ENCODE measurements around the gene GALNS. TPM values are rescaled to one million over a fixed set of nuclear protein-coding genes. Genes with fewer than 3 reads are reported as not detected.
"Not testable (repeated sequence)": the region's sequence is repeated elsewhere in the genome, so short reads cannot be mapped to it uniquely, and the experiment has no call there.

The GALNS gene
- total and polyA plus RNA-seq, 4 donors: 9.3 to 44.1 (median 28.9) TPM

GRCh38 chr16:88792668-88793250 lies 64.0 kb downstream of the GALNS start:
- H3K9me3 ChIP-seq (ENCODE audit: control insufficient read depth, low read length): no peaks in the 10 kb centered on the region
- DNase-seq (peak in 1 of 2 donors; percentile 74), ATAC-seq (ENCODE audit: low FRiP score) (peak; percentile 28)
- no peaks in the 10 kb centered on the region for H3K27me3 ChIP-seq (ENCODE audit: control insufficient read depth in 1 of 2, insufficient read depth in 2 of 2, low read length in 1 of 2)
- H3K27ac ChIP-seq (ENCODE audit: low read depth in 1 of 2, low read length in 2 of 2): no peak overlapping the region
- intact Hi-C loops (cut with DNase I): no loop called here
- WGBS, 2 donors: 65 to 69% methylated on average over 12 of the region's 12 CpGs
- no peak overlapping the region for H3K4me3 ChIP-seq (ENCODE audit: low read length in 2 of 2)
- no peaks in the 10 kb centered on the region for H3K4me1 ChIP-seq (ENCODE audit: control insufficient read depth in 1 of 2, insufficient read depth in 2 of 2, low read length in 2 of 2)
- no peaks in the 10 kb centered on the region for H3K36me3 ChIP-seq (ENCODE audit: control insufficient read depth in 1 of 2, insufficient read depth in 2 of 2, low read length in 1 of 2)

GRCh38 chr16:88792078-88792550 lies 64.6 kb downstream of the GALNS start:
- 63 to 65% methylated on average over 13 of the region's 13 CpGs for WGBS, 2 donors
- no peaks in the 10 kb centered on the region for H3K27me3 ChIP-seq (ENCODE audit: control insufficient read depth in 1 of 2, insufficient read depth in 2 of 2, low read length in 1 of 2)
- intact Hi-C loops (cut with DNase I): no loop called here
- peak in 1 of 2 donors; percentile 71 for DNase-seq
- no peaks in the 10 kb centered on the region for H3K9me3 ChIP-seq (ENCODE audit: control insufficient read depth, low read length)
- no peak overlapping the region for H3K27ac ChIP-seq (ENCODE audit: low read depth in 1 of 2, low read length in 2 of 2)
- no peaks in the 10 kb centered on the region for H3K4me1 ChIP-seq (ENCODE audit: control insufficient read depth in 1 of 2, insufficient read depth in 2 of 2, low read length in 2 of 2)
- H3K4me3 ChIP-seq (ENCODE audit: low read length in 2 of 2): no peak overlapping the region
- no peak for ATAC-seq (ENCODE audit: low FRiP score)
- H3K36me3 ChIP-seq (ENCODE audit: control insufficient read depth in 1 of 2, insufficient read depth in 2 of 2, low read length in 1 of 2): no peaks in the 10 kb centered on the region

GRCh38 chr16:88790312-88791211 lies 66.2 kb downstream of the GALNS start:
- intact Hi-C loops (cut with DNase I): no loop called here
- H3K4me3 ChIP-seq (ENCODE audit: low read length in 2 of 2): no peak overlapping the region
- no peaks in the 10 kb centered on the region for H3K27me3 ChIP-seq (ENCODE audit: control insufficient read depth in 1 of 2, insufficient read depth in 2 of 2, low read length in 1 of 2)

GRCh38 chr16:88789594-88789993 lies 67.2 kb downstream of the GALNS start:
- WGBS, 2 donors: 74 to 85% methylated on average over 7 of the region's 7 CpGs
- Histone ChIP-seq H3K27ac (ENCODE audit: low read depth in 1 of 2, low read length in 2 of 2) (no peak overlapping the region), H3K4me3 (ENCODE audit: low read length in 2 of 2) (no peak overlapping the region), H3K4me1 (ENCODE audit: control insufficient read depth in 1 of 2, insufficient read depth in 2 of 2, low read length in 2 of 2) (no peaks in the 10 kb centered on the region), H3K9me3 (ENCODE audit: control insufficient read depth, low read length) (no peaks in the 10 kb centered on the region), H3K27me3 (ENCODE audit: control insufficient read depth in 1 of 2, insufficient read depth in 2 of 2, low read length in 1 of 2) (no peaks in the 10 kb centered on the region), H3K36me3 (ENCODE audit: control insufficient read depth in 1 of 2, insufficient read depth in 2 of 2, low read length in 1 of 2) (no peaks in the 10 kb centered on the region)
- no peak for DNase-seq
- intact Hi-C loops (cut with DNase I): loop anchor here in 1 of 2 donors (10.0 kb wide), 1 partner anchor 335 kb away; the partner anchor contains the start of gene ZFPM1
- no peak for ATAC-seq (ENCODE audit: low FRiP score)

More at GRCh38 chr16:88790312-88791211, 66.2 kb downstream of the GALNS start:
- 29 to 31% methylated on average over 23 to 24 of the region's 24 CpGs for WGBS, 2 donors
- no peaks in the 10 kb centered on the region for H3K9me3 ChIP-seq (ENCODE audit: control insufficient read depth, low read length)
- DNase-seq (peak; percentile 79 to 84), ATAC-seq (ENCODE audit: low FRiP score) (no peak)
- no peaks in the 10 kb centered on the region for H3K4me1 ChIP-seq (ENCODE audit: control insufficient read depth in 1 of 2, insufficient read depth in 2 of 2, low read length in 2 of 2)
- no peaks in the 10 kb centered on the region for H3K36me3 ChIP-seq (ENCODE audit: control insufficient read depth in 1 of 2, insufficient read depth in 2 of 2, low read length in 1 of 2)
- H3K27ac ChIP-seq (ENCODE audit: low read depth in 1 of 2, low read length in 2 of 2): no peak overlapping the region

GRCh38 chr16:88788749-88789148 lies 68.0 kb downstream of the GALNS start:
- 93 to 94% methylated on average over 8 of the region's 8 CpGs for WGBS, 2 donors
- H3K36me3 ChIP-seq (ENCODE audit: control insufficient read depth in 1 of 2, insufficient read depth in 2 of 2, low read length in 1 of 2); DNase-seq; H3K4me3 ChIP-seq (ENCODE audit: low read length in 2 of 2); ATAC-seq (ENCODE audit: low FRiP score); H3K9me3 ChIP-seq (ENCODE audit: control insufficient read depth, low read length); H3K4me1 ChIP-seq (ENCODE audit: control insufficient read depth in 1 of 2, insufficient read depth in 2 of 2, low read length in 2 of 2); H3K27me3 ChIP-seq (ENCODE audit: control insufficient read depth in 1 of 2, insufficient read depth in 2 of 2, low read length in 1 of 2); H3K27ac ChIP-seq (ENCODE audit: low read depth in 1 of 2, low read length in 2 of 2): not testable (repeated sequence)
- intact Hi-C loops (cut with DNase I): loop anchor here in 1 of 2 donors (10.0 kb wide), 1 partner anchor 334 kb away; the partner anchor contains the start of gene ZFPM1

- intact Hi-C loops (cut with DNase I): loop anchor here in 1 of 2 donors (10.0 kb wide), 1 partner anchor 333 kb away; the partner anchor contains the start of gene ZFPM1
Observed at GRCh38 chr16:88787579-88788314, 69.0 kb downstream of the GALNS start.

GRCh38 chr16:88785106-88785924 lies 71.4 kb downstream of the GALNS start, which contains the start of gene PIEZO1:
PIEZO1 (minus strand) TSS chr16:88785220; CDS start chr16:88784964, 256 bp downstream.
- H3K27me3 ChIP-seq (ENCODE audit: control insufficient read depth in 1 of 2, insufficient read depth in 2 of 2, low read length in 1 of 2): no peaks in the 10 kb centered on the region
- H3K27ac ChIP-seq (ENCODE audit: low read depth in 1 of 2, low read length in 2 of 2): peak within 1 kb of the TSS in 1 of 2 donors; percentile 80
- H3K9me3 ChIP-seq (ENCODE audit: control insufficient read depth, low read length): no peaks in the 10 kb centered on the region
- no peaks in the 10 kb centered on the region for H3K36me3 ChIP-seq (ENCODE audit: control insufficient read depth in 1 of 2, insufficient read depth in 2 of 2, low read length in 1 of 2)
- peak within 1 kb of the TSS; percentile 79 to 92 for H3K4me3 ChIP-seq (ENCODE audit: low read length in 2 of 2)
- 4 to 6% methylated on average over 62 to 110 of the region's 110 CpGs for WGBS, 2 donors
- peak; percentile 81 to 93 for DNase-seq
- no peaks in the 10 kb centered on the region for H3K4me1 ChIP-seq (ENCODE audit: control insufficient read depth in 1 of 2, insufficient read depth in 2 of 2, low read length in 2 of 2)
- ATAC-seq (ENCODE audit: low FRiP score): peak; percentile 77
- intact Hi-C loops (cut with DNase I): loop anchor here in 1 of 2 donors (2.0 to 10.0 kb wide), 2 partner anchors 41 to 331 kb away; partner anchors contain the start of gene ZFPM1

More at GRCh38 chr16:88787579-88788314, 69.0 kb downstream of the GALNS start:
- H3K27me3 ChIP-seq (ENCODE audit: control insufficient read depth in 1 of 2, insufficient read depth in 2 of 2, low read length in 1 of 2): no peaks in the 10 kb centered on the region
- no peak overlapping the region for H3K27ac ChIP-seq (ENCODE audit: low read depth in 1 of 2, low read length in 2 of 2)
- H3K4me1 ChIP-seq (ENCODE audit: control insufficient read depth in 1 of 2, insufficient read depth in 2 of 2, low read length in 2 of 2): no peaks in the 10 kb centered on the region
- H3K9me3 ChIP-seq (ENCODE audit: control insufficient read depth, low read length): no peaks in the 10 kb centered on the region
- H3K36me3 ChIP-seq (ENCODE audit: control insufficient read depth in 1 of 2, insufficient read depth in 2 of 2, low read length in 1 of 2): no peaks in the 10 kb centered on the region
- H3K4me3 ChIP-seq (ENCODE audit: low read length in 2 of 2): no peak overlapping the region
- WGBS, 2 donors: 87 to 90% methylated on average over 11 of the region's 11 CpGs
- DNase-seq (no peak), ATAC-seq (ENCODE audit: low FRiP score) (no peak)
